IPS-18c (cell line): Measurements from ENCODE around the gene ADRB2.
"Not testable (repeated sequence)": the region's sequence is repeated elsewhere in the genome, so short reads cannot be mapped to it uniquely, and the experiment has no call there.

Experiments
- H3K4me3 ChIP-seq: 2 replicates; pipeline ENCODE4 v1.7.0; 2013; ENCODE audit warnings: low read depth, mild to moderate bottlenecking, low read length, moderate library complexity; ENCODE audit not compliant: insufficient read depth
- H3K9me3 ChIP-seq: one replicate; pipeline ENCODE4 v1.6.1; 2013; ENCODE audit warnings: mild to moderate bottlenecking, low read length, moderate library complexity; ENCODE audit not compliant: control insufficient read depth, insufficient read depth

The ADRB2 gene

GRCh38 chr5:148799737-148800527, 26.5 kb upstream of the ADRB2 start:
- Histone ChIP-seq H3K9me3 (no peaks in the 10 kb centered on the region), H3K4me3 (no peak overlapping the region)

- Histone ChIP-seq H3K4me3 (no peak overlapping the region), H3K9me3 (no peaks in the 10 kb centered on the region)
Observed at GRCh38 chr5:148801682-148802276, 24.6 kb upstream of the ADRB2 start.

- H3K9me3 ChIP-seq, H3K4me3 ChIP-seq: not testable (repeated sequence)
Observed at GRCh38 chr5:148803451-148803850, 23.0 kb upstream of the ADRB2 start.

- Histone ChIP-seq H3K4me3 (no peak overlapping the region), H3K9me3 (no peaks in the 10 kb centered on the region)
Observed at GRCh38 chr5:148804393-148804792, 22.0 kb upstream of the ADRB2 start.

GRCh38 chr5:148805326-148806290, 20.8 kb upstream of the ADRB2 start:
- Histone ChIP-seq H3K4me3 (no peak overlapping the region), H3K9me3 (no peaks in the 10 kb centered on the region)

GRCh38 chr5:148806520-148806931, 19.9 kb upstream of the ADRB2 start:
- H3K4me3 ChIP-seq = no peak overlapping the region
- H3K9me3 ChIP-seq = no peaks in the 10 kb centered on the region

GRCh38 chr5:148807851-148808250, 18.6 kb upstream of the ADRB2 start:
- Histone ChIP-seq H3K9me3 (no peaks in the 10 kb centered on the region), H3K4me3 (no peak overlapping the region)

GRCh38 chr5:148808864-148809642, 17.4 kb upstream of the ADRB2 start:
- H3K4me3 ChIP-seq = no peak overlapping the region
- H3K9me3 ChIP-seq = no peaks in the 10 kb centered on the region

- no peaks in the 10 kb centered on the region for H3K9me3 ChIP-seq
- no peak overlapping the region for H3K4me3 ChIP-seq
Observed at GRCh38 chr5:148809781-148810524, 16.5 kb upstream of the ADRB2 start.

- no peak overlapping the region for H3K4me3 ChIP-seq
Observed at GRCh38 chr5:148810823-148811222, 15.6 kb upstream of the ADRB2 start.

GRCh38 chr5:148811756-148812155, 14.7 kb upstream of the ADRB2 start:
- H3K9me3 ChIP-seq = no peaks in the 10 kb centered on the region
- H3K4me3 ChIP-seq = no peak overlapping the region

More at GRCh38 chr5:148810823-148811222, 15.6 kb upstream of the ADRB2 start:
- no peaks in the 10 kb centered on the region for H3K9me3 ChIP-seq

GRCh38 chr5:148815086-148815485, 11.3 kb upstream of the ADRB2 start:
- no peaks in the 10 kb centered on the region for H3K9me3 ChIP-seq
- H3K4me3 ChIP-seq = no peak overlapping the region

GRCh38 chr5:148815578-148815977, 10.8 kb upstream of the ADRB2 start:
- H3K4me3 ChIP-seq = no peak overlapping the region

GRCh38 chr5:148816357-148816756, 10.1 kb upstream of the ADRB2 start:
- H3K9me3 ChIP-seq = no peaks in the 10 kb centered on the region
- H3K4me3 ChIP-seq = no peak overlapping the region

More at GRCh38 chr5:148815578-148815977, 10.8 kb upstream of the ADRB2 start:
- no peaks in the 10 kb centered on the region for H3K9me3 ChIP-seq

- Histone ChIP-seq H3K9me3 (no peaks in the 10 kb centered on the region), H3K4me3 (no peak overlapping the region)
Observed at GRCh38 chr5:148816782-148817181, 9.6 kb upstream of the ADRB2 start.

- Histone ChIP-seq H3K4me3 (no peak overlapping the region), H3K9me3 (no peaks in the 10 kb centered on the region)
Observed at GRCh38 chr5:148817606-148818005, 8.8 kb upstream of the ADRB2 start.
